K562 (cell line): ENCODE results near the gene SERPIND1. TPM values are rescaled to one million over a fixed set of nuclear protein-coding genes. Genes with fewer than 3 reads are reported as not detected.

ENCODE experiments used
- HLTF ChIP-seq: fragments of 450-650 bp; IDR thresholded peaks from 2 replicates; pipeline ENCODE4 v1.6.1; 2016
- MYNN ChIP-seq, 2 experiments: sonication (generic); formaldehyde crosslinking in 1 of 2; IDR thresholded peaks; 2 replicates each; pipeline versions ENCODE4 v1.5.0 to v1.6.1; 2016 to 2020; ENCODE audit warnings: antibody characterized with exemption in 1 of 2, missing genetic modification reagents in 1 of 2
- SIN3B ChIP-seq: fragments of 450-650 bp; IDR thresholded peaks from 2 replicates; pipeline ENCODE4 v1.6.1; 2017; ENCODE audit warnings: low read depth, mild to moderate bottlenecking, moderate library complexity
- SIRT6 ChIP-seq: IDR thresholded peaks from one replicate; pipeline ENCODE4 v1.6.1; 2012; ENCODE audit warnings: low read depth, mild to moderate bottlenecking, control low read depth, inconsistent platforms, low read length, moderate library complexity
- SMAD2 ChIP-seq: fragments of 150-350 bp; IDR thresholded peaks from 2 replicates; pipeline ENCODE4 v1.6.1; 2014; ENCODE audit warnings: low read depth, mild to moderate bottlenecking, low read length
- ZNF143 ChIP-seq: sonication (generic); formaldehyde crosslinking; IDR thresholded peaks from 2 replicates; pipeline ENCODE4 v1.9.0; 2022; ENCODE audit warnings: mild to moderate bottlenecking, missing genetic modification reagents
- polyA plus RNA-seq, 8 experiments: library from polyadenylated mRNA; depleted of rRNA in 4 of 8; stranded (reverse) in 5 of 8; unstranded in 3 of 8; fragments of >200 nt; fragmentation: Nextera tagmentation in 2 of 8; fragmentation: Illumina TruSeq in 1 of 8; extraction: Ambion mirVana in 2 of 8; extraction: Trizol in 1 of 8; gene quantifications; 2 replicates each; pipeline versions ENCODE4 v1.2.1 to v1.2.3, GENCODE V29; 2011 to 2014; ENCODE audit warnings: inconsistent platforms in 1 of 8, missing spikeins in 1 of 8
- total RNA-seq, 7 experiments: library from RNA; depleted of rRNA in 6 of 7; stranded (reverse); fragments of >200 nt in 6 of 7; fragmentation: Illumina TruSeq in 2 of 7; extraction: Trizol in 2 of 7; gene quantifications; 2 replicates each; pipeline versions ENCODE4 v1.2.1 to v1.2.3, GENCODE V29; 2011 to 2021; ENCODE audit warnings: low replicate concordance in 1 of 7
- TF ChIP-seq, protein P1 (sequence below): fragments of 450-650 bp; IDR thresholded peaks from 2 replicates; pipeline ENCODE4 v1.6.1; 2016; ENCODE audit warnings: low read depth, mild to moderate bottlenecking, moderate library complexity
- TF ChIP-seq, protein P2 (sequence below): sonication (generic); formaldehyde crosslinking; IDR thresholded peaks from 2 replicates; pipeline ENCODE4 v1.8.0; 2023; ENCODE audit warnings: missing genetic modification reagents, mild to moderate bottlenecking, borderline replicate concordance
- TF ChIP-seq, protein P3 (sequence below): sonication (generic); formaldehyde crosslinking; IDR thresholded peaks from 2 replicates; pipeline ENCODE4 v1.8.1; 2023; ENCODE audit warnings: mild to moderate bottlenecking, missing genetic modification reagents

Gene SERPIND1
- total and polyA plus RNA-seq, 9 of the 15 experiments (the other 6 are each of a cell fraction or from before 2014, with no cell fraction given) = 0.04 to 0.11 (median 0.09) TPM; not detected in 6

DNA sequence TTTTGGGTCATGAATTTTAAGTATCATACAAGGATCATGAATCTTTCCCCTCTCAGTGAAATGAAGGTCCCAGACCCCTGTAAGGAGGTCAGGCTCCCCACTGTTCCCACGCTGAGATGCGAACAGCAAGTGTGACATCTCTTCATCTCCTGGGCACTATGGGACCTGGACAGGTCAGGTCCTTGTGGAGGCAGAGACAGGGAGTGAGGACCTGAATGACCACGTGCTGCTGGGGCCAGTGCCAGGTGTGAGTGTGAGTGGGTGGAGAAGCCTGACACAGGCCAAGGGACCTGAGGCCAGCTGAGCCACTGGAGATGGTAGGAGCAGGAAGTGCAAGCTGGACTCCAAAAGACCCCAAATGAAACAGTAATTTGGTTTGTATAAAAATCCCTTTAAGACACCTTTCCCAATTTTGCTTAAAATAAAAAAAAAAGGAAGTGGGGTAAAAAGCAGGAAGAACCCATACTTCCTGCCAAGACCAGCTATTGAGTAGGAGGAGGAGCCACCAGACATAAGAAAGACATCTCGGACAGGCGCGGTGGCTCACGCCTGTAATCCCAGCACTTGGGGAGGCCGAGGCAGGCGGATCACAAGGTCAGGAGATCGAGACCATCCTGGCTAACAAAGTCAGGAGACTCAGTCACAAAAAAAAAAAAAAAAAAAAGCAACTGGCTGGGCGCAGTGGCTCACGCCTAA, 35.4 kb upstream of the SERPIND1 start (continued):
- TF ChIP-seq, protein P1, sequence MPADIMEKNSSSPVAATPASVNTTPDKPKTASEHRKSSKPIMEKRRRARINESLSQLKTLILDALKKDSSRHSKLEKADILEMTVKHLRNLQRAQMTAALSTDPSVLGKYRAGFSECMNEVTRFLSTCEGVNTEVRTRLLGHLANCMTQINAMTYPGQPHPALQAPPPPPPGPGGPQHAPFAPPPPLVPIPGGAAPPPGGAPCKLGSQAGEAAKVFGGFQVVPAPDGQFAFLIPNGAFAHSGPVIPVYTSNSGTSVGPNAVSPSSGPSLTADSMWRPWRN = no peak
- no peak for TF ChIP-seq SIN3B
- 0 out of 2 replicates have a peak, but pooled peaks have one; percentile 6 for TF ChIP-seq ZNF143 (CRISPR knock-in tag)
- no peak for TF ChIP-seq MYNN (IDR thresholded peaks at IDR 0.05)
- TF ChIP-seq MYNN (CRISPR knock-in tag; IDR thresholded peaks at IDR 0.05) = no peak
- no peak for TF ChIP-seq SIRT6
- TF ChIP-seq, protein P2, sequence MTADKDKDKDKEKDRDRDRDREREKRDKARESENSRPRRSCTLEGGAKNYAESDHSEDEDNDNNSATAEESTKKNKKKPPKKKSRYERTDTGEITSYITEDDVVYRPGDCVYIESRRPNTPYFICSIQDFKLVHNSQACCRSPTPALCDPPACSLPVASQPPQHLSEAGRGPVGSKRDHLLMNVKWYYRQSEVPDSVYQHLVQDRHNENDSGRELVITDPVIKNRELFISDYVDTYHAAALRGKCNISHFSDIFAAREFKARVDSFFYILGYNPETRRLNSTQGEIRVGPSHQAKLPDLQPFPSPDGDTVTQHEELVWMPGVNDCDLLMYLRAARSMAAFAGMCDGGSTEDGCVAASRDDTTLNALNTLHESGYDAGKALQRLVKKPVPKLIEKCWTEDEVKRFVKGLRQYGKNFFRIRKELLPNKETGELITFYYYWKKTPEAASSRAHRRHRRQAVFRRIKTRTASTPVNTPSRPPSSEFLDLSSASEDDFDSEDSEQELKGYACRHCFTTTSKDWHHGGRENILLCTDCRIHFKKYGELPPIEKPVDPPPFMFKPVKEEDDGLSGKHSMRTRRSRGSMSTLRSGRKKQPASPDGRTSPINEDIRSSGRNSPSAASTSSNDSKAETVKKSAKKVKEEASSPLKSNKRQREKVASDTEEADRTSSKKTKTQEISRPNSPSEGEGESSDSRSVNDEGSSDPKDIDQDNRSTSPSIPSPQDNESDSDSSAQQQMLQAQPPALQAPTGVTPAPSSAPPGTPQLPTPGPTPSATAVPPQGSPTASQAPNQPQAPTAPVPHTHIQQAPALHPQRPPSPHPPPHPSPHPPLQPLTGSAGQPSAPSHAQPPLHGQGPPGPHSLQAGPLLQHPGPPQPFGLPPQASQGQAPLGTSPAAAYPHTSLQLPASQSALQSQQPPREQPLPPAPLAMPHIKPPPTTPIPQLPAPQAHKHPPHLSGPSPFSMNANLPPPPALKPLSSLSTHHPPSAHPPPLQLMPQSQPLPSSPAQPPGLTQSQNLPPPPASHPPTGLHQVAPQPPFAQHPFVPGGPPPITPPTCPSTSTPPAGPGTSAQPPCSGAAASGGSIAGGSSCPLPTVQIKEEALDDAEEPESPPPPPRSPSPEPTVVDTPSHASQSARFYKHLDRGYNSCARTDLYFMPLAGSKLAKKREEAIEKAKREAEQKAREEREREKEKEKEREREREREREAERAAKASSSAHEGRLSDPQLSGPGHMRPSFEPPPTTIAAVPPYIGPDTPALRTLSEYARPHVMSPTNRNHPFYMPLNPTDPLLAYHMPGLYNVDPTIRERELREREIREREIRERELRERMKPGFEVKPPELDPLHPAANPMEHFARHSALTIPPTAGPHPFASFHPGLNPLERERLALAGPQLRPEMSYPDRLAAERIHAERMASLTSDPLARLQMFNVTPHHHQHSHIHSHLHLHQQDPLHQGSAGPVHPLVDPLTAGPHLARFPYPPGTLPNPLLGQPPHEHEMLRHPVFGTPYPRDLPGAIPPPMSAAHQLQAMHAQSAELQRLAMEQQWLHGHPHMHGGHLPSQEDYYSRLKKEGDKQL (CRISPR knock-in tag) = peak; percentile 66; the same call in 1 of the 2 replicates
- TF ChIP-seq, protein P3, sequence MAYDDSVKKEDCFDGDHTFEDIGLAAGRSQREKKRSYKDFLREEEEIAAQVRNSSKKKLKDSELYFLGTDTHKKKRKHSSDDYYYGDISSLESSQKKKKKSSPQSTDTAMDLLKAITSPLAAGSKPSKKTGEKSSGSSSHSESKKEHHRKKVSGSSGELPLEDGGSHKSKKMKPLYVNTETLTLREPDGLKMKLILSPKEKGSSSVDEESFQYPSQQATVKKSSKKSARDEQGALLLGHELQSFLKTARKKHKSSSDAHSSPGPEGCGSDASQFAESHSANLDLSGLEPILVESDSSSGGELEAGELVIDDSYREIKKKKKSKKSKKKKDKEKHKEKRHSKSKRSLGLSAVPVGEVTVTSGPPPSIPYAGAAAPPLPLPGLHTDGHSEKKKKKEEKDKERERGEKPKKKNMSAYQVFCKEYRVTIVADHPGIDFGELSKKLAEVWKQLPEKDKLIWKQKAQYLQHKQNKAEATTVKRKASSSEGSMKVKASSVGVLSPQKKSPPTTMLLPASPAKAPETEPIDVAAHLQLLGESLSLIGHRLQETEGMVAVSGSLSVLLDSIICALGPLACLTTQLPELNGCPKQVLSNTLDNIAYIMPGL (CRISPR knock-in tag) = 0 out of 2 replicates have a peak, but pooled peaks have one; percentile 16
- 0 out of 2 replicates have a peak, but pooled peaks have one; percentile 73 for TF ChIP-seq SMAD2
- no peak for TF ChIP-seq HLTF
